ENCODE measurements around the gene ABTB2.

Gene ABTB2

GRCh38 chr11:34191578-34191977, 166.2 kb downstream of the ABTB2 start (continued):
- TF ChIP-seq PATZ1 (CRISPR knock-in tag; IDR thresholded peaks at IDR 0.05; ENCODE audit: borderline replicate concordance) (no peak), GLIS3 (CRISPR knock-in tag; IDR thresholded peaks at IDR 0.05) (no peak), PPARA (CRISPR knock-in tag; IDR thresholded peaks at IDR 0.05; ENCODE audit: borderline replicate concordance) (no peak), TCF4 (CRISPR knock-in tag; IDR thresholded peaks at IDR 0.05; ENCODE audit: borderline replicate concordance) (no peak)

- ATAC-seq = no peak
- no peak for TF ChIP-seq ZFP30 (CRISPR knock-in tag; IDR thresholded peaks at IDR 0.05)
- no peak for TF ChIP-seq ZNF70 (CRISPR knock-in tag; IDR thresholded peaks at IDR 0.05)
- no peak for TF ChIP-seq TCF4 (CRISPR knock-in tag; IDR thresholded peaks at IDR 0.05; ENCODE audit: borderline replicate concordance)
These were observed 167.3 kb downstream of the ABTB2 start for GRCh38 chr11:34190192-34191139.

- no peak for TF ChIP-seq TSHZ2 (CRISPR knock-in tag; IDR thresholded peaks at IDR 0.05)
- ATAC-seq = no peak
These were observed 168.6 kb downstream of the ABTB2 start for GRCh38 chr11:34189191-34189590.

- no peak for TF ChIP-seq SNAI2 (CRISPR knock-in tag; IDR thresholded peaks at IDR 0.05)
- no peak for TF ChIP-seq TCF4 (CRISPR knock-in tag; IDR thresholded peaks at IDR 0.05; ENCODE audit: borderline replicate concordance)
- no peak for ATAC-seq
These were observed 169.6 kb downstream of the ABTB2 start for GRCh38 chr11:34188181-34188580.

GRCh38 chr11:34185926-34186841, 171.6 kb downstream of the ABTB2 start:
- TF ChIP-seq SNAI2 (CRISPR knock-in tag; IDR thresholded peaks at IDR 0.05) (no peak), BACH2 (CRISPR knock-in tag; IDR thresholded peaks at IDR 0.05; ENCODE audit: borderline replicate concordance) (no peak), ZNF565 (CRISPR knock-in tag; conservative IDR thresholded peaks at IDR 0.05; ENCODE audit: low read depth) (no peak), TOX (CRISPR knock-in tag; IDR thresholded peaks at IDR 0.05; ENCODE audit: borderline replicate concordance) (no peak), GLIS3 (CRISPR knock-in tag; IDR thresholded peaks at IDR 0.05) (no peak), TSHZ2 (CRISPR knock-in tag; IDR thresholded peaks at IDR 0.05) (no peak)
- ATAC-seq = no peak

- TF ChIP-seq ESRRG (CRISPR knock-in tag; IDR thresholded peaks at IDR 0.05) (no peak), CSRNP3 (CRISPR knock-in tag; IDR thresholded peaks at IDR 0.05) (no peak), BACH2 (CRISPR knock-in tag; IDR thresholded peaks at IDR 0.05; ENCODE audit: borderline replicate concordance) (no peak), RARB (CRISPR knock-in tag; IDR thresholded peaks at IDR 0.05) (no peak), ZC3H10 (CRISPR knock-in tag; IDR thresholded peaks at IDR 0.05) (no peak)
- ATAC-seq = no peak
These were observed 173.2 kb downstream of the ABTB2 start for GRCh38 chr11:34184505-34185015.

All from SK-N-SH treated with all-trans-retinoic acid at 6 μM for 48 hours (cell line).